ENCODE data around the gene AQP6.

DNA sequence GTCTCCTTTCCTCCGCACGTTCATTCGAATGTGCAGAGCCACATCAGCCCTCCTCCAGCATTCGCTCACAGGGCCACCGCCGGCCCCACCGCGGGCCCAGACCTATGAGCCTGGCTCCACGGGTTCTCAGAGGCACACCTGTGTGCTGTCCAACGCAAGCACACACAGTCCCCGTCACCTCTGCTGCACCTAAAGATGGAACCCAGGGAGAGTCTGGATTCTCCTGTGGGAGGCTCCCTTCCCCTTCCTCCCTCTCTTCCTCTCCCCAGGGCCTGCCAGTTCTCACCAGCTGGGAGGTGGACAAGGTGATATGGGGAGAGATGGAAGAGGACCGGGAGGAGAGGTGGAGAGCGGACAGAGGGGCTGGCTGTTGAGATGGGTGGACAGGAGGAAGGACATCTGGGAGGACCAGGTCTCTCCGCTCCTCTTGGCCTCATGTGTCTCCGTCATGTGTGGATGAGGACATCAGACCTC is 4.9 kb upstream of the AQP6 start:
- TF ChIP-seq ZNF274 (IDR thresholded peaks at IDR 0.05; ENCODE audit: low read depth, low read length) (no peak), SUZ12 (IDR thresholded peaks at IDR 0.05; ENCODE audit: extremely low read depth, insufficient read depth, insufficient read length) (no peak)
